Adrenal gland (tissue), 5 donors: ENCODE data around the gene SEC16A.
"Not testable (repeated sequence)": the region's sequence is repeated elsewhere in the genome, so short reads cannot be mapped to it uniquely, and the experiment has no call there.

ENCODE experiments used
- CTCF ChIP-seq, 6 experiments: fragments of 450-650 bp in 4 of 6; fragments of 200-600 bp in 2 of 6; sonication (generic) in 1 of 6; IDR thresholded peaks; 1 replicate in 5 of 6; 2 replicates in 1 of 6; pipeline versions ENCODE4 v1.5.1 to v1.8.0; 2016 to 2021; ENCODE audit warnings: antibody characterized with exemption in 6 of 6, mild to moderate bottlenecking in 2 of 6, moderate library complexity in 1 of 6
- POLR2A ChIP-seq, 2 donors: fragments of 450-650 bp; IDR thresholded peaks; one replicate each; pipeline ENCODE4 v1.6.1; 2017; ENCODE audit warnings: antibody characterized with exemption in 2 of 2, mild to moderate bottlenecking in 2 of 2, moderate library complexity in 1 of 2
- donor health status: DM: no; HTN: no; CAD: no.

- not testable (repeated sequence) for TF ChIP-seq CTCF, POLR2A (IDR thresholded peaks at IDR 0.05)
These were observed 76.9 kb downstream of the SEC16A start for GRCh38 chr9:136405904-136406303.
